UCSD-AML1 (cell line): ENCODE measurements around the gene KCNK4.

Experiments used
- DNase-seq: peaks from one replicate; lab custom pipeline; 2025; ENCODE audit not compliant: unreplicated experiment; lab: John Stamatoyannopoulos, UW

KCNK4 gene

DNA sequence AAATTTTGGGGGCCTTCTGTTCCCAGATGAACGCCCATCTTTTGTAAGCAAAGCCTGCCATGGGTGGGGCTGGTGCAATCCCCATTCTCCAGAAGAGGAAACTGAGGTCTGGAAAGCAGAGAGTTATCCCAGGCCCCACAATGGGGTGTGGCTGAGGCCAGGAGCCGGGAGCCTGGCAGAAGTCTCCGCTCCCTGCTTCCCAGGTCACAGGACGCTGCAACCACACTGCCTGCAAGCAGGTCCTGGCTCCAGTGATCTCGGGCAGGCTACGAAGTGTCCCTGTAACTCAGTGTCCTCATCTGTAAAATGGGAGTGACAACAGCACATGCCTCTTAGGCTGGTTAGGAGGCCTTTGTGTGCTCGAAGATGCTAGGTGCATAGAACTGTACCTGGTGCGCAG is 38.1 kb upstream of the KCNK4 start:
- no peak for DNase-seq

DNA sequence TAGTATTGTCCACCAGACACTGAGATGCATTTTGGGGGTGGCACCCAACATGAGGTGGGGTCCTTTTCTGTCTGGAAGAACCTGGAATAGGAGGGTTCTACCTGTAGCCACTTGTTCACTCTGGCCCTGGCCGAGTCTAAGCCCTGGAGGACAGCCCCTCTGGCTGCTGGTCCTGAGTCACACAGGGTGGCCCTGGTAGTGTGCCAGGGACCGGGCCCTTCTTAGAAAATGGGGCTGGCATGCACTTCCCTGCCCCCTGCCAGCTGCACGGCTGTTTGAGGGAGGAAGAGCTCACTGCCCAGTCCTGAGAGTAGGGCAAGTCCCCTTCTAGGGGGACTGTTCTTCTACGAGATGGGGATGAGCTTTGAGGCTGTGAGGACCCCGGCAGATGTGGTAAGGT is 37.6 kb upstream of the KCNK4 start:
- no peak for DNase-seq

- no peak for DNase-seq
These were observed 36.8 kb upstream of the KCNK4 start for GRCh38 chr11:64254326-64254725.

- DNase-seq, result no peak
These were observed 35.7 kb upstream of the KCNK4 start for GRCh38 chr11:64255135-64256128.

GRCh38 chr11:64256300-64256699 is 34.8 kb upstream of the KCNK4 start:
- no peak for DNase-seq

DNA sequence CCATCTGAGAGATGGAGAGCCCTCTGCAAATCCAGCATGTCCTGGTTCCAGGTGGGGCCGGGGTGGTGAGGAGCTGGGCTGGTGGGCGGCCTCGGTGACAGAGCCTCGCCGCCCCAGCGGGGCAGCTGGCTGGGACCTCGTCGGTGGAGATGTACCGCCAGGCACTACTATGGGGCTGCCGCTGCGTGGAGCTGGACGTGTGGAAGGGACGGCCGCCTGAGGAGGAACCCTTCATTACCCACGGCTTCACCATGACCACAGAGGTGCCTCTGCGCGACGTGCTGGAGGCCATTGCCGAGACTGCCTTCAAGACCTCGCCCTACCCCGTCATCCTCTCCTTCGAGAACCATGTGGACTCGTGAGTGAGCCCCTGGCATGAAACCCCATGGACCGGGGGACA is 32.7 kb upstream of the KCNK4 start:
- no peak for DNase-seq

GRCh38 chr11:64258946-64259532 is 32.1 kb upstream of the KCNK4 start:
- DNase-seq, result no peak

- DNase-seq, result no peak
These were observed 31.5 kb upstream of the KCNK4 start for GRCh38 chr11:64259533-64260067.

DNA sequence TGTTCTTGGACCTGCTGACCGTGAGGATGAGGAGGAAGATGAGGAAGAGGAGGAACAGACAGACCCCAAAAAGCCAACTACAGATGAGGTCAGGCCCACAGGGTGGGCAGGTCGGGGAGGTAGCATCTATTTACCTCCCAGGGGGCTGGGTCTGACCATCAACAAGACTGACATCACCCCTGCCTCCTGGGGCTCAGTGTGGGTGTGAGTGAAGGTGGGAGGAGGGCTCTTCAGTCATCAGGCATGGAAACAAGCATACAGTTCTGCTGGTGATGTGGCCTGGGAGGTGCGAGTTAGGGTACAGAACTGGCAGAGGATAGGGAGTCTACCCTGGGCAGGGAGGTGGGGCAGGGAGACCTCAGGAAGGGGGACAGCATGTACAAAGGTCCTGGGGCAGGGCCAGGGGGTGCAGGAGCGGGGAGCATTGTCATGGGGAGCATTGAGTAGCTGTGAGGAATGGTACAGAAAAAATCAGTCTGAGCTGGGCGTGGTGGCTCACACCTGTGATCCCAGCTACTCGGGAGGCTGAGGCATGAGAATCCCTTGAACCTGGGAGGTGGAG is 30.9 kb upstream of the KCNK4 start:
- no peak for DNase-seq

DNA sequence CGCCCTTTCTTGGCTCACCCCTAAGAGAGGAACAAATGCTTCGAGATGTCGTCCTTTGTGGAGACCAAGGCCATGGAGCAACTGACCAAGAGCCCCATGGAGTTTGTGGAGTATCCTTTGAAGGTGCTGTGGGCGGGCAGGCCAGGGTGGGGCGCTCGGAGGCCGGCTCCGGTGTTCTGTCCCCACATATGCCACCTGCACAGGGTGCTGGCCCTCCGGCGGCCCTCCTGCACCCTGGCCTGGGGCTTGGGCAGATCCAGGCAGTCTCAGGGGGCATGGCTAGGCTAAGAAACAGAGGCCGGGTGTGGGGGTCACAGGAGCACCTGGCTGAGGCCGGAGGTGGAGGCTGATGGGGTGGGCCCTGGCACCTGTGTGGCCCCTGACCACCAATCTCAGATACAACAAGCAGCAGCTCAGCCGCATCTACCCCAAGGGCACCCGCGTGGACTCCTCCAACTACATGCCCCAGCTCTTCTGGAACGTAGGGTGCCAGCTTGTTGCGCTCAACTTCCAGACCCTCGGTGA is 29.5 kb upstream of the KCNK4 start:
- DNase-seq, result no peak

DNA sequence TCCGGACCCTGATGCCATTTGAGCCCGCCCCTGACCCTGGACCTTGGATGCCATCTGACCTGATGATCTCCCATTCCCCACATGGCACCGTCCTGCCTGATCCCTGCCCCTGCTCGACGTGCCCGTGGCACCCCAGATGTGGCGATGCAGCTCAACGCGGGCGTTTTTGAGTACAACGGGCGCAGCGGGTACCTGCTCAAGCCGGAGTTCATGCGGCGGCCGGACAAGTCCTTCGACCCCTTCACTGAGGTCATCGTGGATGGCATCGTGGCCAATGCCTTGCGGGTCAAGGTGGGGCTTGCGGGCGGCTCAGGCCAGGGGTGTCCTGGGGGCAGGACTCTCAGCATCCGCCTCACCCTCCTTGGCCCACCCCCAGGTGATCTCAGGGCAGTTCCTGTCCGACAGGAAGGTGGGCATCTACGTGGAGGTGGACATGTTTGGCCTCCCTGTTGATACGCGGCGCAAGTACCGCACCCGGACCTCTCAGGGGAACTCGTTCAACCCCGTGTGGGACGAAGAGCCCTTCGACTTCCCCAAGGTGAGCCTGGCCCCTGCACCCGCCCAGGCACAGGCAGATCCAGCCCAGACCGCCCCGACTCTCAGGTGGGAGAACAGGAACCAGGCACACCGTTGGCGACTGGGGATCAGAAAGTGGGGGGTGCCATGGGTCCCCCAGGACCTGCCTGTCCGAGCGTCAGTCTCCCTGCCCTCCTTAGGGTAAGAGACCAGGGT is 28.7 kb upstream of the KCNK4 start:
- DNase-seq, result no peak

GRCh38 chr11:64263021-64263946 is 27.8 kb upstream of the KCNK4 start:
- DNase-seq, result no peak

- DNase-seq, result no peak
These were observed 27.2 kb upstream of the KCNK4 start for GRCh38 chr11:64263947-64264317.

GRCh38 chr11:64264371-64264852 is 26.7 kb upstream of the KCNK4 start:
- DNase-seq, result no peak

DNA sequence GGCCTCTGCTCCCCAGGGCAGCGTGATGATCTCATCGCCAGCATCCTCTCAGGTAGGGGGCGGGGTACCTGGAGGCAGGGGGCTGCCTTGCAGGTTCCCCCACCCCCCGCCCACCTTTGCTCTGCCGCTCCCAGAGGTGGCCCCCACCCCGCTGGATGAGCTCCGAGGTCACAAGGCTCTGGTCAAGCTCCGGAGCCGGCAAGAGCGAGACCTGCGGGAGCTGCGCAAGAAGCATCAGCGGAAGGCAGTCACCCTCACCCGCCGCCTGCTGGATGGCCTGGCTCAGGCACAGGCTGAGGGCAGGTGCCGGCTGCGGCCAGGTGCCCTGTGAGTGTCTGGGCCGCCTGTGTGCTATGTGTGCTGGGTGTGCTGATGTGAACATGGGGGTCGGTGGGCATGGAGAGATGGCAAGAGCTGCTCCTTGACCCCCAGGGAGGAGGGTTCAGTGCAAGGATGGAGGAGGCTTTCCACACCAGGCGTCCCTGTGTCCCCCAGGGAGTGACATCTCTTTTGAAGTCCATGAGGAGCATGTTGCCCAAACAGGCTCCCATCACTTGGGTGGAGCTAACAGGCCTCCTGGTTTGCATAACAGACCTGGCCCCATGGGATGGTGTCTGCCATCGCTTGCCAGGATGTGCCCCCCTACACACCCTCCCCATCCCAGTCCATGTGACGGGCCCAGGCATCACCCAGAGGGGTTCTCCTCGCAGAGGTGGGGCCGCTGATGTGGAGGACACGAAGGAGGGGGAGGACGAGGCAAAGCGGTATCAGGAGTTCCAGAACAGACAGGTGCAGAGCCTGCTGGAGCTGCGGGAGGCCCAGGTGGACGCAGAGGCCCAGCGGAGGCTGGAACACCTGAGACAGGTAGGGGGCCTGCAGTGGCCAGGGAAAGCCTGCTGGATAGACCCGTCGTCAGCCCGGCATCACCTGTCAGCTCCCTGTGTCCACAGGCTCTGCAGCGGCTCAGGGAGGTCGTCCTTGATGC is 25.6 kb upstream of the KCNK4 start:
- no peak for DNase-seq

DNA sequence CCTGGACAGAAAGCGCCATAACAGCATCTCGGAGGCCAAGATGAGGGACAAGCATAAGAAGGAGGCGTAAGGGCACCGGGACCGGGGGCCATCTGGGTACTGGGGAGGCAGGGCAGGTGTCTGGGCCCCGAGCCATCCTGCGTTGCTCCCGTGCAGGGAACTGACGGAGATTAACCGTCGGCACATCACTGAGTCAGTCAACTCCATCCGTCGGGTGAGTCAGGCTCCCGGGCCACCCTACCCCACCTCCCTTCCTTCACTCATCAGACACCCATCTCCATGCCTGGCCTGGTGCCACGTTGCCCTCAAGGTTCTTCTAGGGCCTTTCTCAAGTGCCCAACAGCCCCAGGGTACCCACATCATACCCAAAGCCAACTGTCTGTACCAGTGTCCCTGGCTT is 24.8 kb upstream of the KCNK4 start:
- DNase-seq, result no peak

DNA sequence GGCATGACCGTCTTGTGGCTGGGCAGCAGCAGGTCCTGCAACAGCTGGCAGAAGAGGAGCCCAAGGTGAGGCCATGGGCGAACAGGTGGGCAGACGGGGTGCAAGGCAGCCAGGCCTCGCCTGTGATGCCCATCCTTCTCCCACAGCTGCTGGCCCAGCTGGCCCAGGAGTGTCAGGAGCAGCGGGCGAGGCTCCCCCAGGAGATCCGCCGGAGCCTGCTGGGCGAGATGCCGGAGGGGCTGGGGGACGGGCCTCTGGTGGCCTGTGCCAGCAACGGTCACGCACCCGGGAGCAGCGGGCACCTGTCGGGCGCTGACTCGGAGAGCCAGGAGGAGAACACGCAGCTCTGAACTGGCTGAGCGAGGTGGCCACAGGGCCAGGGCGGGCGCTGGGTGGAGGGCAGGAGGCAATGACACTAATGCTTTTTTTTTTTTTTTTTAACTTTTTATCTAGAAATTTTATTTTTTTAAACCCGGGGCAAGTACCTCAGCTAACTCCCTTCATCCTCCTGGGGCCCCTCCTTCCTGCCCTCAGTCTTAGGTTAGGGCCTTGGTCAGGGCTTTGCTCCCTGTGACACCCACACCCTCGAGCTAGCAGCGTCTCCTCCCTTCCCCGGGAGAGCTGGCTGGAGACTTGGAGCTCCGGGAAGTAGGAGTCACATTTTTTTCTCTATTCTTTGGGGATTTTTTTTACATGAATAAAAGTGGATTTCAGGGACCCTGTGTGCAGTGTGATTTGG is 23.7 kb upstream of the KCNK4 start:
- no peak for DNase-seq
